Stimulated activated CD4-positive, alpha-beta T cell treated with anti-CD3 and anti-CD28 coated beads, Interleukin-2, amount 100 ng/mL, for 24 hours (primary cell): ENCODE data around the gene ADAMTSL2.

Source experiments
- DNase-seq, 2 donors: peaks; one replicate each; pipeline ENCODE4 v3.0.0-alpha.2; 2020

Gene ADAMTSL2

GRCh38 chr9:133502112-133502511, 32.4 kb upstream of the ADAMTSL2 start:
- no peak for DNase-seq

GRCh38 chr9:133505186-133505830, 29.2 kb upstream of the ADAMTSL2 start:
- DNase-seq = no peak

- DNase-seq = no peak
Observed at GRCh38 chr9:133505901-133506652, 28.4 kb upstream of the ADAMTSL2 start.

GRCh38 chr9:133506653-133507038, 27.9 kb upstream of the ADAMTSL2 start:
- DNase-seq = no peak

- DNase-seq = no peak
Observed at GRCh38 chr9:133507246-133507965, 27.1 kb upstream of the ADAMTSL2 start.

GRCh38 chr9:133508046-133508445, 26.5 kb upstream of the ADAMTSL2 start:
- DNase-seq = no peak

GRCh38 chr9:133509179-133510083, 25.1 kb upstream of the ADAMTSL2 start:
- peak in 1 of 2 donors; percentile 19 for DNase-seq

GRCh38 chr9:133510926-133511505, 23.5 kb upstream of the ADAMTSL2 start:
- no peak for DNase-seq

- no peak for DNase-seq
Observed at GRCh38 chr9:133511607-133512006, 22.9 kb upstream of the ADAMTSL2 start.

- DNase-seq = no peak
Observed at GRCh38 chr9:133512253-133513213, 22.0 kb upstream of the ADAMTSL2 start.

GRCh38 chr9:133513214-133514100, 21.0 kb upstream of the ADAMTSL2 start:
- no peak for DNase-seq

- DNase-seq = no peak
Observed at GRCh38 chr9:133514460-133515239, 19.9 kb upstream of the ADAMTSL2 start.

- DNase-seq = no peak
Observed at GRCh38 chr9:133515240-133515610, 19.3 kb upstream of the ADAMTSL2 start.

GRCh38 chr9:133515615-133516255, 18.8 kb upstream of the ADAMTSL2 start:
- DNase-seq = no peak

- DNase-seq = no peak
Observed at GRCh38 chr9:133516256-133516960, 18.1 kb upstream of the ADAMTSL2 start.

- no peak for DNase-seq
Observed at GRCh38 chr9:133516961-133517350, 17.5 kb upstream of the ADAMTSL2 start.

- no peak for DNase-seq
Observed at GRCh38 chr9:133517711-133518110, 16.8 kb upstream of the ADAMTSL2 start.

GRCh38 chr9:133518200-133518599, 16.3 kb upstream of the ADAMTSL2 start:
- no peak for DNase-seq
